G401.6 (cell line): ENCODE measurements around the gene MAP3K3.

Source experiments
- FAIRE-seq: peaks from 2 replicates; lab custom pipeline; 2012; peaks lifted over from hg19 to GRCh38; lab: Jason Lieb, UNC

The MAP3K3 gene

DNA sequence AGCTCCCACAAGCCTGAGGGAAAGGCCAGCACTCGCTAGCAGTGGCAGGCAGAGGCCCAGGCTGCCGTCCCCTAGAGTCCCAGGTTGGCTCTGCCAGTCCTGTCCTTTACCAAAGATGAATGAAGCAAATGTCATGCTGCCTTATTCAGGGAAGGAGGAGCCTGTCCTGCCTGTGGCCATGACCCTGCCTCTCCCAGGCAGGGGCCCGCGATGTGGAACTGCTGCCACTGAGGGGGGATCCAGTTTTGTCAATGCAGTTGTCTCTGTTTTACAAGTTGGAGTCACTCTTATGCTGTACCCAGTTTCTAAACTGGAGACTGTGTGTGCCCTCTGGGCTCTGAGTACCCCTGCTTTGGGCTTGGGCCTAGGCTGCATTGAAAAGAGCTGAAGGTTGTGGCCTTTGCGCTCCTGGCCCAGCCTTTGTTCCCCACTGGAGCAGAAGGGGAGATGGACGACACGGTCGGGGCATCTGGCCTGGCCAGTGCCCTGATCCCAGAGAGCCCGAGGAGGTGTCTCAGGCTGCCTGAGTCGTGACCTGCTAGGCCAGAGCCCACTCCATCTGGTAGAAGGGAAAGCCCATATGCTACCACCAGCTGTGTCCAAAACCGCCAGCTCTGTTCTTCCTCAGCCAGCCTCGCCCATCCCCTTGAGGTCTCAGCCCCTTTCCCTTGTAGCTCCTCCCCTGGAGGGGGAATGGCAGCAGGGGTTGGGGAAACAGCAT is 72.2 kb downstream of the MAP3K3 start:
- FAIRE-seq = no peak

DNA sequence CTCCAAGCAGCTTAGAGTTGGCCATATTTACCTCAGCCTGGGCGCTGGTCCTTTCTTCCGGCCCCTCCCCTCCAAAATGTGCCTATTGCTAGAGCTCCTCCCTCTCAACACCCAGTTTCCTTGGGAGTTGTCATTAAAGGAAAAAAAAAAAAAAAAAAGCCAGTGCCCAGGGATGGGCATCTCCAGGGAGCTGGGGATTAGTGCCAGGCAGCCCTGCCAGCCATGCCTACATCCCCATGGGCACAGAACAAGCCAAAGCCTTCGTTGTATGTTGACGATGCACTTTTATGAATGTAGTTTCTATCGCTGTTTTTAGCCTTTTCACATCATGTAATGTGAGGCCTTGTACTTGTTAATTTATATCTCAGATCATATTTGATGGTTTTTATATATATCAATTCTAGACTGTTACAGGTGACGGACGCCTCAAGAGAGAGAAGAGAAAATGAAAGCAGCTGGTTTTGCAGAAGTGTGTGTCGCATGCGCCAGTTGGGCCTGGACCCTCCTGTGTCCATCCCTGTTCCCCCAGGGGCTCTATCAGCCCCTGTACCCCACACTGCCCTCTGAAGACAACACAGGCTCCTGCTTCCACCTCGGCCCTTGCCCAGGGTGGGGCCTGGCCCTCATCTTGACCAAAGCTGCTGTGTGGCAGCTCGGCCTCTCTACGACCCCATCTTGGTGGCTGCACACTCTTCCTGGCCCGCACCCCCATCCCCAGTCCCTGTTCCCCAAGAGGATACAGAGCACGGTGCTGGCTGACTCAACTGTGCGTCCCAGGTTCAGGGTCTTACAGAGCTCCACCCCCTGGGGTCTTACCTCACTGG is 72.9 kb downstream of the MAP3K3 start:
- FAIRE-seq = no peak

DNA sequence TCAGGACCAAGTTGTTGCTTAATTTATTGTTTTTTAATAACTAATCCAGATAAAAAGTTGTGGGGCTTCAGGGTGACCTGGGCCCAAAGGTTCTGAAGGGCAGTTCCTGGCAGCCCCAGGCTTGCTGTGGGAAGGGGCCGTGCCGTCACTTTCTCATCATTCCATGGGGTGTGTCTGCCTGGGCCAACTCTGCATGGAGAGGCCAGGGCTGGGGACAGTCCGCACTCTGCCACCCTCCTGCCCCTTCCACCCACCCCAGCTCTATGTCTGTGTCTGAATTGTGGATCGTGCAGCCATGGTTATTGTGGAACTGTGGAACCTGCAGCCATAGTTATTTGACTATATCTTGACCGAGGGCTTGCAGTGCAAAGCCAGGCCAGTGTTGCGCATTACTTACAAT is 73.7 kb downstream of the MAP3K3 start:
- FAIRE-seq = no peak

DNA sequence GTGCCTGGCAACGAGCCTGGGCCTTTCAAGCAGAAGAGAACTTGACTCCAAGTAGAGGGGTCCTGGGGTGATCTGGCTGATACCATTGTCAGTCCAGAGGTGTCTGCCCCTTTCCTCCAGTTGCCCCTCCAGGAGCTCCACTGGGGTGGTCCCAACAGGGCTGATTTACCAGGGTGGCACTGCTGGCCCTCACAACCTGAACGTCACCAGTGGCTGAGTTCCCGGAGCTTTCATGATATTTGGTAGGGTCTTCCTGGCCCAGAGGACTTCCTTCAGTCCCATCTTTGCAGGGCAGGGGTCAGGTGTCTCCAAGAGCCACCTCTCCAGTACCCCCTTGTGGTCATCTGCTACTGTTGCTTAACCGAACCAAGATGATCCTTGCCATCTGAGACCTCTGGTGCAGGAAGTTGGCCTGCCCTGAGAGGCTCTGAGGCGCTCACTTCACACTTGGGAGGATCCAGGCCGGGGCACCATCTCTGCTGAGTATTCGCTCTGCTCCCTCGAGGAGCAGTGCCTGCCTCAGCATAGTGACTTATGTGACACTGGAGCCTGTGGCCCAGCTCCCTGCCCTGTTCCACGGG is 74.3 kb downstream of the MAP3K3 start:
- FAIRE-seq = no peak

DNA sequence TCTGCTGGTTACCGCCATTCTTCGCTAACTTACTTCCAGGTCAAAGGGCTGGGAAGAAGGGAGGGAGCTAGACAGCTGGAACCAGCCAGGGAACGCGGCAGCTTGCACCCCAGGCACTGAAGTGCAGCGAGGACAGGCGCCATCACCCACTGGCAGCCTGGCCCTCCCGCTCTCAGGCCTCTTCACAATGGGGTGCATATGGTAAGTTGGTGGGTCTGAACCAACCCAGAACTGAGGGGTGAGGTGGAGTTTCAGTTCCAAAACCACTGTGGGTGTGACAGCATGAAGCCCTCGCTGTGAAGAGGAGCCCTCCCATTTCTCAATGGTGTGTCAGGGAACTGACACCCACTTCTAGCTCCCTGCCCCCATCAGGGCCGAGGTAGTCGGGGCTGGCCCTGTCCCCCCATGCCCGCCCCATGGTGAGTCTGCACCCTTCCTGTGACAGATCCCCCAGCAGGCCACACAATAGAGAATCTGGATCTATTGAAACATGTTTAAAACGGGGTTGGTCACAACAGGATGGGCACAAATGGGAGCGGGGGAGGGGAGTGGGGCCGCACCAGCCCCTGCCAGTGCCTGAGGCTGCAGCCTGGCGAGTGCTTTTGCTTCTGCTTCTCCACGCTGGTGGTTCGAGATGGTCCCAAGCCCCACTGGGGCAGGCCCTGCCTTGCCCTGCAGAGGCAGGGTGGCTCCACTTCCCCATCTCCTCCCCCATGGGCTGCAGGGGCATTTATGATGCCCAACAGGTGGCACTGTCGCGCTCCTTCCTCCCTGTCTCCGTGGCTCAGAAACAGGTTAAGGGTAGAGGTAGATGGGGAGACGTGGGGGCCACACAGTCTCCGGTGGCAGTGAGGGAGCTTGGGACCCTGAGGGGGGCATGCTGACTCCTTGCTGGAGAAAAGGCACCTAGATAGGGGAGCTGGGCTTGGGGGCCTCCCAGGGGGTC is 75.4 kb downstream of the MAP3K3 start:
- no peak for FAIRE-seq

DNA sequence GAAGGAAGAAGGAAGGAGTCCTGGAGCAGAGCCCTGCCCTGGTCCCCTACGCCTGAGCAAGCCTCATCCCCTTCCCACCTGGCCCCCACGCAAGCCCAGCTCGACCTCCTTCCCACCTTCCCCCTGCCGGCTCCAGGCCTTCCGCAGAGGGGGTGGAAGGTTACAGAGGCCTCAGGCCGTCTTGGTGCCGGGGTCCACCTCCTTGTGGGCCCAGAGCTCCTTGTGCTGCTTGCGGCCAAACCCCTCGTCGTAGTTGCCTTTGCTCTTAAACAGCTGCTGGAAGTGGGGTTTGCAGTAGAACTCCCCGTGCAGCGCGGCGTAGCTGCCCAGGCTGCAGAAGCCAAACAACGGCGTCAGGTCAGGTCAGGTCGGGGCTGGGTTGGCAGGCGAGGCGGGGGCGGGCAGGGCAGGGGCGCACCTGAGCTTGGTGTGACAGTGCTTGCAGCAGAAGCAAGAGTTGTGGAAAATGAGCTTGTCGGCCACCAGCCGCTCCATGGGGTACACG is 76.2 kb downstream of the MAP3K3 start:
- no peak for FAIRE-seq

DNA sequence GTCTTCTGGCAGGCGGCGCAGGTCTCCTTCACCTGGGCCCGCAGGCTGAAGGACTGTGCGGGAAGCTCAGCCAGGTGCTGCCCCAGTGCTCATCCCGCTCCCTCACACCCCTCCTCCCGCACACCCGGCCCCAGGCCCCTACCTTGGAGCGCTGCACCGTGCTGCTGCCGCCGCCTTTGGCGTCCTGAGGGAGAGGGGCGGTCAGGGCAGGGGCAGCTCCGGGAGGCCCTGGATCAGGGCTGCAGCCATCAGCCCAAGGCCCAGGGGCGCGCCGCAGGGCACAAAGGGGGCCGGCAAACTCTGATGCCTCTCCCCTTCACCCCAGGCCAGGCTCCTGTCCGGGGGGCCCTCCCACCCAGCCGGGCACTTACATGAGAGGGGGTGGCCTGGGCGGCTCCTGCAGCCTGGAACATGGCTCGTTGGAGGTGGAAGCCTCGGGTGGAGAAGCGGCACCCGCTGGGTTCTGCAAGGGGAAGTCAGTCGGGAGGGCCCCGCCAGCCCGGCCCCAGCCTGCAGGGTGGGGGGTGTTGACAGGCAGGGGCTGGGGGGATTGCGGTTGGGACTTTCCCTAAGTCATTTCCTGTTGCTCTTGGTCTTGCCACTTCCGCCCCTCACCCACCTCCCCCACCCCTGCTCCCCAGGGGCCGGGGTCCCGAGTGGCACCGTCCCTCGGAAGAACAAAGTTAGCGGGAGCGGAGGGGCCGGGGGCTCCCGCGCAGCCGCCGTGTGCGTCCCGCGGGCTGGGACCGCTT is 76.8 kb downstream of the MAP3K3 start:
- no peak for FAIRE-seq

DNA sequence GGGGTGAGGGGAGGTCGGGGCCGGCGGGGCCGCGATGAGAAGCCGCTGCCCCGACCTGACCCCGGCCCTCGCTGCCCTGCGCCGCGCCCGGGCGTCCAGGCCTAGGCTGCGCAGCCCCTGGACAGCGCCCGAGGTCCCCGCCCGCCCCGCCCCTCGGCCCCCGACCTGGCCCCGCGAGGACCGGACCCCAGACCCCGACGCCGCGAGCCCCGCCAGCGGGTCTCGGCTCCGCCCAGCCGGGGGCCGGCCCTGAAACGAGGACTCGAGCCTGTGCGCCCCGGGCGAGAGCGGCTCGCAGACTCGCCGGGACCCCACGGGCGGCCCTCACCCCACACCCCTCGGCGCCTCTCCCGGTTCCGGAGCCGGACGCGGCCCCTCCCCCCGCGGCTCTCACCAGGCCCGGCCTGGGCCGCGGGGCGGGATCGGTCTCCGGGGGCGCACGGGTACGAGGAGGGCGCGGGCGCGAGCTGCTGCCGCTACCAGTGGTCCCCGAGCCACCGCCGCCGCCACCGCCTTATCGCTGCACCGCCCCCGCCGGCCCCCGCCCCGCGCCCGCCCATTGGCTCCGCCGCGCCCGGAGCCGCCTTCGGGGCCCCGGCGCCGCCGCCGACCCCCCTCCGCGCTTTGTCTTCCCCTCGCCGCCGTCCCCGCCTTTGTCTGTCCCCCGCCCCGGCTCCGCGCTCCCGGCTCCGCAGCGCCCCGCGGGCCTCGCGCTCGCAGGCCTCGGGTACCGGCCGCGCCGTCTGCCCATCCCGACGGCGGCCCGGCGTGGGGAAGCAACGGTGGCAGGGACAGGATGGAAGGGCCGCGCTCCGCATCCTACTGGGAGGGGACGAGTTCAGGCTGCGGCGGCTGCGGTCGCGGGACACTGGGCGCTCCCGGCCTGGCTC is 77.7 kb downstream of the MAP3K3 start, which contains the start of gene LIMD2:
Gene LIMD2, minus strand, starts transcription at position 488 of the 890 bp plus-strand sequence. CDS start 827 bp downstream, outside the sequence.
- no peak for FAIRE-seq

DNA sequence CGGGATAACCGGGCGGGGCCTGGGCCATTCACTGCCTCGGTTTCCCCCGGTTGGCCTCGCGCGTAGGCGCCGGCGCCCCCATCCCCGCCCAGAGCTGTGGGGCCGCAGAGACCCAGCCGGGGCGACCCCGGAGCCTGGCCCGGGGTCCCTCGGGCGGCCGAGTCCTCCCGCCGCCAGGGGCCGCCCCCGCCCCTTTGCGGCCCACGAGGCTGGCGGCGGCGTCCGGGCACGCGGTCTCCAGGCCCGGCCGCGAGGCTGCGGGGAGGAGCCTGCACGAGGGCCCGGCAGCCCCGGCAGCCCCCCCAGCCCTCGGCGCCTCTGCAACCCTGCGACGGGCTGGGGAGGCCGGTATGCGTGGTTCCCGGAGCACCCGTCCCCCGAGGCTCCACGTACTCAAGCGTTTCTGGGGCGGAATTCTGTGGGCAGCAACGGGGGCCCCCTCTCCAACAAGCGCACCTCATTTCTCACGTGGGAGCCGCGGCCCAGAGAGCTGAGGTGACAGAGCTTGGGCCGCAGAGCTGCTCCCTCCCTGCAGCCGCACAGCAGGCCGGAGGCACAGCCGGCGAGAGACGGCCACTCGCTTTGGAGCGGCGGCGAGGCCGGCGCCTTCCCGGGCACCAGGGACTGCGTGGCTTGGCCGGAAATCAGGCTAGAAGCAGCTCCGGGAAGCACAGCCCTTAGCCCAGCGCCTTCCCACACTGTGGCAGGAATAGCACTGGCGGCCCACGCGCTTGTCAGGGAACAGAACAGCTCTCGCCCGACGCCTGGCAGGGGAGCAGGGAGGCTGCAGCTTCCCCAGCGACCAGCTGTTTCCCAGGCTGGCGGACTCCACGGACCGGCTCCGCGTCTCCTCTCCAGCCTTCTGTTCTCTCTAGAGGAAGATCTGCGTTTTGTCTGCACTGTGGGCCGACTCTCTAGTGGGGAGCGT is 78.6 kb downstream of the MAP3K3 start:
- no peak for FAIRE-seq

DNA sequence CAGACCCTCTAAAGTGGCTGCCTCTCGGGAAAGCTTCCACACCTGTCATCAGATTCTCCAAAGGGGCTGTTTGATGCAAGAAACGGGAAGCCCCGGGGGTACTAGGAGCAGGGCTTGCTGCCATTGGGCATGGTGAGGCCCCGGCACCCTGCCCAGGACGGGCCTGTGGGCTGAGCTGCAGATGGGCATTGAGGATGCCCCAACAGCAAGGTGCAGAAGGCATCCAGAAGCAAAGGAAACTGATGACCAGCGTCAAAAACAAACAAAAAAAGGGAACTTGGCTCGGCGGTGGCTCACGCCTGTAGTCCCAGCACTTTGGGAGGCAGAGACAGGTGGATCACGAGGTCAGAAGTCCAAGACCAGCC is 79.2 kb downstream of the MAP3K3 start:
- FAIRE-seq = no peak

DNA sequence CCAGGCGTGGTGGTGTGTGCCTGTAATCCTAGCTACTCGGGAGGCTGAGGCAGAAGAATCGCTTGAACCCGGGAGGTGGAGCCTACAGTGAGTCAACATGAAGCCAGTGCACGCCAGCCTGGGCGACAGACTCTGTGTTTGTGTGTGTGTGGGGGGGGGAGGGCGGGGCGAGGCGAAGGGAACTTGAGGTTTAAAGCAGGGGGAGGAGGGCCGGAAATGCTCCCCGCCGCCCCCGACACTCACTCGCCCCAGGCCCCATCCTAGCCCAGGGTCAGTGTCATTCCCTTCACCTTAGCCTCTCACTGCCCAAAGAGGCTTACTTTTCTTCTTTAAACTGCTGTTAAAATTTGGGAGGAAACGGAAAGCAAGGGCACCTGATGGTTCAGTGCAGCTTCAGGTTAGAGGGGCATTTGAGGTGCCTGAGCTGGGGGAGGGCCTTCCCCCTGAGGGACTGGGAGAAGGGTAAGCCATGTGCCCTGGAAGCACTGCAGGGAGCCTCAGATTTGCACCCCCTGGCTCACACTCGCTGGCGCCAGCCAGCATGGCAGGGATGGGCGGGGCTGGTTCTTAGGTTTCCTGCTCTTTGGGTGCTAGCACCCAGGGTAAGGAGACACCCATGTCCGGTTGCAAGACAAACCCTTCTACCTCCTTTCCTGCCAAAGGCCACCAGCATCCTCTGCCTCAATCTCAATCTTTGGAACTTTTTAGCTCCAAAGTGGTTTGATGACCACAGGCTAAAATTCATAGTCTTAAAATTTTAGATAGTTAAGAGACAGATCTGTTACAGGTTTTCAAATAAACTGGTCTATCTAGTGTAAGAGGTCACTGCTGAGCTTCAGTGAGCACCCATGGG is 79.9 kb downstream of the MAP3K3 start:
- no peak for FAIRE-seq

DNA sequence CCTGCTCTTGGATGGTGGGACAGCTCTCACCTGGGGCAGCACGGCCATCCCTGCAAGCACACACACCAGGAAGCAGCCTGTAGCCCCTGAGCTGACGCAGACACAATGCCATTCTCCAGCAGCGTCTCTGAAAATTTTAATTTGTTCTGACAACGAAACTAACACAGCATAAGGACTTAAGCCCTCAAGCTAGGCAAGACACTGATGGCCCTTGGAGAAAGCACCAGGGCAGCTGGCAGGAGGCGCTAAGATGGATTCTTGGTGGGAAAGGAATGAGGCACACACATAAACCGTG is 80.5 kb downstream of the MAP3K3 start:
- FAIRE-seq = no peak

DNA sequence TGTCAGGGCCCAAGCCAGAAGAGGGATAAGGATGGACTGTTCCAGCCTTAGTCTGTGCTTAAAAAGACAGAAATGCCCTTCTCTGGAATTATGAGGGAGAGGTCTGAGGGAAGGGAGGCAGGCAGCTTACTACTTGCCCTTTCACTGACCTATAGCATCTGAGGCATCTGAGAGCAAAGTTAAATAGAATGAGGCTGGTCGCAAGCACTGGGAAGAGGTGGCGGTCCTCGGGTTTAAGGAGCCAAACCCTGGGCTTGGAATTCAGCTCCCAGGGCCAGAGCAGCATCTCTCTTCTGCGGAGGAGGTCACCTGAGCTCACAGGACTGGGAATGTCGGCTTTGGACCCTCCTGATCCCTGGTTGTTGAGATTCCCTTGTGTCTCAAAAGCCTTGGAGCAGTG is 80.8 kb downstream of the MAP3K3 start:
- no peak for FAIRE-seq

DNA sequence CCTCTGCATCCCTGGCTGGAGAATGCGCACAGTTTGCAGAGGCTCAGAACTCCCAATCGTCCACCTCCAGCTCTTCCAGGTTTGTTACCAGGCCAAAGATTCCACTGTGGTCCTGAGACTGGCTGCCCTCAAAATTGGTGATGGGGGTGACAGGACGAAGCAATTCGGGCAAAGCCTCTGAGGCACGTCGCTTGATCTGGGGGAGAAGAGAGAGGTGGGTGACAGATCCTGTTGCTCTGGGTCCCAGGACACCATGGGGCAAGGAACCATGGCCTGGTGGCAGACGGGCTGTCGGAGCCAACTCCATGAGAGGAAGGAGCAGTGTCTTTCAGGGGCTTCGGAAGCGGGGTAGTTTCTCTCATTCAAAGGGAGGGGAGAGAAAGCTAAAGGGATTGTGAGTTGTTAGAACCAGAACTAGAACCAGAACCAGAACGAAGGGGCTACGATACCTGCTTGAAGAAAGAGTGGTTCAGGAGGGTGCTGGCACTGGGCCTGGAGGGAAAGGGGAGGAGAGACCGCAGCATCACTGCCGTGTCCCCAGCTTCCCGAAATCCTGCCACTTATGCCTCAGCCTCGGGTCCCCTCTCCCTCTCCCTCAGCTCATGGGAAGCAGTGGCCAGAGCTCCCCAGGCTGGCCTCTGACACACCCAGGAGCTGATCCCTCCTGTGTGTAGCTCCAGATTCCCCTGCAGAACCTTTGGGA is 81.5 kb downstream of the MAP3K3 start:
- no peak for FAIRE-seq

DNA sequence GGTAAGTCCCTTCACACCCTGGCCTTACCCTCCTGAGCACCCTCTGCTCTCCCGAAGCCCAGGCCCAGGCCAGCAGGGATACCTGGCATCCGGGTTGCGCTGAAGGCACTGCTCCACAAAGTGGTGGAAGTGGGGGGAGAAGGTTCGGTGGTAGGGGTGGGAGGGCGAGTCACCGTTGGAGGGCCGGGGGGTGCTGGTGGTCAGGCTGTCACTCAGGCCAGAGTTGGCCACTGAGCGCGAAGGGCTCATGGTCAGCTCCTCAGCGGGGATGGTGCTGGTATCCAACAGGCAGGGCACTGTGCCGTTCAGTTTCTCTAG is 82.0 kb downstream of the MAP3K3 start:
- no peak for FAIRE-seq

DNA sequence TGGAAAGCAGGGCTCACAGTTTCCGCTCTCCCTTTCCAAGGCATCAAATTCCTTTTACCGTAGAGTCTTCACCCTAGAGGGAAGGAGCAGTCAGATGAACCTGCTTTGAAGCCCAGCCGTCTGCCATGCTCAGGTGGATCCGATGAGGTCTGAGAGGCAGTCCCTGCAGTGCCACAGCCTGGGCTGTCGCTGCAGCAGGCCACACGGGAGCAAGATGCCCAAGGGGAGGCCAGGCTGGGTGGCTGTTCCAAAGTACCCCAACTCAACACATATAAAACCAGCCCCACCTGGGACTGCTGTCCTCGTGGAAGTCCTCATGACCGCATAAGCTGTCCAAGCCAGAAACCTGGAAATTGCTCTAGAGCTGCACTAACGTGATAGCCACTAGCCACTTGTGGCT is 82.6 kb downstream of the MAP3K3 start:
- FAIRE-seq = no peak

DNA sequence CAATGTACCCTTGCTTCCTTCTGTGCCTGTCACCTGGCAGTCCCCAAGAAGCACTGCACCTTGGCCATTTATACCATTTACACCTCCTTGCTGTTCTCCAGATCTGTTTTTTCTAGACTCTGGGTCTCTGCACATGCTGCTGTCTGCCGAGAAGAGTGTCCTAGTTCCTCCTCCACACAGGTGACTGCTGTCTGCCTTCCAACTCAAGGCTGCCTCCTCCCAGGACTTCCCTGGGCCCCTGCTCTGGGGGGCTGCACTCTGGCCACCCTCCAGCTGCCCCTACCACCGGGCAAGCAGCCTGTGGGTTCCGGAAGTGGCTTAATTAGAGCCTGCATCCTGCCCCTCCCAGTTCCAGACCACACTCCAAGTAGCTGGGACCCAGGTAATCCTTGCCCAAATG is 83.4 kb downstream of the MAP3K3 start:
- FAIRE-seq = no peak
